Measurements from ENCODE around the gene YEATS2. TPM values are rescaled to one million over a fixed set of nuclear protein-coding genes. Genes with fewer than 3 reads are reported as not detected.

Gene YEATS2
- total RNA-seq, 1 donor, result 30.3 TPM

DNA sequence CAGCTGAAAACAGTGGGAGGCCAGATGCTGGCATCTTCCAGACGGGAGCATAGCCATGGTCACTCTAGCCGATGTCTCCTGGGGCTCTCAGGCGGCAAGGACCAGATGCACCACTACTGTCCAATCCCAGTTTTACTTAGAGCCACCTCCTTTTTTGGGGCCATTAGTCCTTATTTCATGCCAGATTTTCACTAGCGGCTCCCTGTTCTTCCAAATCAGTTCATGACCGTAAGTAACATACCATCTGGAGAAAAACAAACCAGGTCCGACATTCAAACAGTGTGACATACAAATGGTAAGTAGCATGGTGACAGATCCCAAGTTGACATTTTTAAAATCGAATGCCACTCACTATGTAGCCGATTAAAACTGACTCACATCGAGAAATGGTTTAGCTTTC, 131.9 kb downstream of the YEATS2 start:
- TF ChIP-seq, protein P1, sequence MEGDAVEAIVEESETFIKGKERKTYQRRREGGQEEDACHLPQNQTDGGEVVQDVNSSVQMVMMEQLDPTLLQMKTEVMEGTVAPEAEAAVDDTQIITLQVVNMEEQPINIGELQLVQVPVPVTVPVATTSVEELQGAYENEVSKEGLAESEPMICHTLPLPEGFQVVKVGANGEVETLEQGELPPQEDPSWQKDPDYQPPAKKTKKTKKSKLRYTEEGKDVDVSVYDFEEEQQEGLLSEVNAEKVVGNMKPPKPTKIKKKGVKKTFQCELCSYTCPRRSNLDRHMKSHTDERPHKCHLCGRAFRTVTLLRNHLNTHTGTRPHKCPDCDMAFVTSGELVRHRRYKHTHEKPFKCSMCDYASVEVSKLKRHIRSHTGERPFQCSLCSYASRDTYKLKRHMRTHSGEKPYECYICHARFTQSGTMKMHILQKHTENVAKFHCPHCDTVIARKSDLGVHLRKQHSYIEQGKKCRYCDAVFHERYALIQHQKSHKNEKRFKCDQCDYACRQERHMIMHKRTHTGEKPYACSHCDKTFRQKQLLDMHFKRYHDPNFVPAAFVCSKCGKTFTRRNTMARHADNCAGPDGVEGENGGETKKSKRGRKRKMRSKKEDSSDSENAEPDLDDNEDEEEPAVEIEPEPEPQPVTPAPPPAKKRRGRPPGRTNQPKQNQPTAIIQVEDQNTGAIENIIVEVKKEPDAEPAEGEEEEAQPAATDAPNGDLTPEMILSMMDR (IDR thresholded peaks at IDR 0.05; ENCODE audit: insufficient read depth, low read length), result no peak
- DNase-seq (ENCODE audit: low read depth), result no peak

GRCh38 chr3:183830187-183830586, 132.6 kb downstream of the YEATS2 start:
- TF ChIP-seq, protein P1 (IDR thresholded peaks at IDR 0.05; ENCODE audit: insufficient read depth, low read length), result no peak

More for the DNA sequence above, 131.9 kb downstream of the YEATS2 start:
- no peak overlapping the region for H3K4me3 ChIP-seq (ENCODE audit: low read depth, low read length)

GRCh38 chr3:183833516-183833915, 135.9 kb downstream of the YEATS2 start:
- no peak for DNase-seq (ENCODE audit: low read depth)
- TF ChIP-seq, protein P1 (IDR thresholded peaks at IDR 0.05; ENCODE audit: insufficient read depth, low read length), result no peak
- no peak overlapping the region for H3K4me3 ChIP-seq (ENCODE audit: low read depth, low read length)

More at GRCh38 chr3:183830187-183830586, 132.6 kb downstream of the YEATS2 start:
- no peak for DNase-seq (ENCODE audit: low read depth)
- no peak overlapping the region for H3K4me3 ChIP-seq (ENCODE audit: low read depth, low read length)

GRCh38 chr3:183837390-183837789, 139.8 kb downstream of the YEATS2 start:
- no peak for DNase-seq (ENCODE audit: low read depth)
- no peak overlapping the region for H3K4me3 ChIP-seq (ENCODE audit: low read depth, low read length)
- TF ChIP-seq, protein P1 (IDR thresholded peaks at IDR 0.05; ENCODE audit: insufficient read depth, low read length), result no peak

DNA sequence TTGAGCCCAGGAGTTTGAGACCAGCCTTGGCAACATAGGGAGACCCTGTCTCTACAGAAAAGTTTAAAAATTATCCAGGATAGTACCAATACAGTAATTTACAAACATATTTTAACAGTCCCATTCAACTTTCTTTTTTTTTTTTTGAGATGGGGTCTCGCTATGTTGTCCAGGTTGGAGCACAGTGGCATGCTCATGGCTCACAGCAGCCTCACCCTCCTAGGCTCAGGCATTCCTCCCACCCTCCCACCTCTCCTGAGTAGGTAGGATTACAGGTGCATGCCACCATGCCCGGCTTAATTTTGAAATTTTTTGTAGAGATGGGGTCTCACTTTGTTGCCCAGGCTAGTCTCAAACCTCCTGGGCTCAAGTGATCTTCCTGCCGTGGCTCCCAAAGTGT, 140.3 kb downstream of the YEATS2 start:
- TF ChIP-seq, protein P1 (IDR thresholded peaks at IDR 0.05; ENCODE audit: insufficient read depth, low read length), result no peak

DNA sequence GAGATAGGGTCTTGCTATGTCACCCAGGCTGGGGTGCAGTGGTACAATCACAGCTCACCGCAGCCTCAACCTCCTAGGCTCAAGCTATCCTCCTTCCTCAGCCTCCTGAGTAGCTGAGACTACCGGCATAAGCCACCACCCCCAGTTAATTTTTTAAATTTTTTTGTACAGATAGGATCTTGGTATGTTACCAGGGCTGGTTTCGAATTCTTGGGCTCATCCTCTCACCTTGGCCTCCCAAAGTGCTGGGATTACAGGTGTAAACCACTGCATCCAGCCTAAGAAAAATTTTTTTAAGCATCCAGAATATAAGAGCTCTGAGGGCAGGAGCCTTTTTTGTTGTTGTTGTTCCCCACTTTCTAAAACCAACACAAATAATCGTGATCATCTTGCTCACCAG, 142.2 kb downstream of the YEATS2 start:
- DNase-seq (ENCODE audit: low read depth), result no peak
- TF ChIP-seq, protein P1 (IDR thresholded peaks at IDR 0.05; ENCODE audit: insufficient read depth, low read length), result no peak
- no peak overlapping the region for H3K4me3 ChIP-seq (ENCODE audit: low read depth, low read length)

More for the DNA sequence above, 140.3 kb downstream of the YEATS2 start:
- no peak for DNase-seq (ENCODE audit: low read depth)
- no peak overlapping the region for H3K4me3 ChIP-seq (ENCODE audit: low read depth, low read length)

DNA sequence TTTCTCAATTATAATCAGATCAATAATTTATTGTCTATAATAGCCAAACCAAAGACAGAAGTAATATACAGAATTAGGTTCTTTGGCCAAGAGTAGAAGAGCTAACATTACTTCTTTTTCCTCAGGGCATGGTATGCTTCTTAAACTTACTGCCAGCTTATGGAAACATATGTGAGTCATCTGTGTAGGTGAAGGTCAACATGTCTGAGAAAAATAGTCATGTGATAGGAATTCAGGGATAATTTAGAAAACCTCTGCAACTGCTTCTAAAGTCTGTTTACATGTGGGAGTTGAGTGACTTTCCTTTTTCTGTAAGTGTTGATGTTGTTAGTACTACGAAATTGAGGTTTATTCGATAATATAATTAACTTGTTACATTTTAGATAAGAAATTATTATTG, 147.0 kb downstream of the YEATS2 start:
- no peak overlapping the region for H3K4me3 ChIP-seq (ENCODE audit: low read depth, low read length)
- peak; percentile 76 for DNase-seq (ENCODE audit: low read depth)
- TF ChIP-seq, protein P1 (IDR thresholded peaks at IDR 0.05; ENCODE audit: insufficient read depth, low read length), result no peak

Measured in fibroblast of the aortic adventitia (primary cell).